ENCODE data around the gene KRT75.

Gene KRT75

GRCh38 chr12:52439420-52439819, 5.2 kb upstream of the KRT75 start:
- DNase-seq = no peak

GRCh38 chr12:52438305-52439301, 4.4 kb upstream of the KRT75 start:
- DNase-seq = no peak

GRCh38 chr12:52437508-52437907, 3.3 kb upstream of the KRT75 start:
- no peak for DNase-seq

GRCh38 chr12:52436828-52437474, 2.8 kb upstream of the KRT75 start:
- DNase-seq = no peak

- DNase-seq = no peak
These were observed 2.0 kb upstream of the KRT75 start for GRCh38 chr12:52436000-52436827.

GRCh38 chr12:52435659-52435999, 1.5 kb upstream of the KRT75 start:
- no peak for DNase-seq

- no peak for DNase-seq
These were observed 774 bp upstream of the KRT75 start for GRCh38 chr12:52434760-52435530.

- no peak for DNase-seq
These were observed 580 bp downstream of the KRT75 start for GRCh38 chr12:52433501-52434080.

GRCh38 chr12:52432559-52433207, 1.5 kb downstream of the KRT75 start:
- no peak for DNase-seq

- DNase-seq = no peak
These were observed 6.0 kb downstream of the KRT75 start for GRCh38 chr12:52428121-52428520.

- no peak for DNase-seq
These were observed 7.1 kb downstream of the KRT75 start for GRCh38 chr12:52427083-52427482.

GRCh38 chr12:52426034-52426433, 8.1 kb downstream of the KRT75 start:
- no peak for DNase-seq

GRCh38 chr12:52425466-52425865, 8.7 kb downstream of the KRT75 start:
- no peak for DNase-seq

GRCh38 chr12:52423661-52424500, 10.3 kb downstream of the KRT75 start:
- no peak for DNase-seq

- no peak for DNase-seq
These were observed 11.1 kb downstream of the KRT75 start for GRCh38 chr12:52423035-52423434.

GRCh38 chr12:52419656-52420055, 14.5 kb downstream of the KRT75 start:
- no peak for DNase-seq

- DNase-seq = no peak
These were observed 15.5 kb downstream of the KRT75 start for GRCh38 chr12:52418576-52419110.

GRCh38 chr12:52417740-52418139, 16.4 kb downstream of the KRT75 start:
- DNase-seq = no peak

GRCh38 chr12:52416795-52417194, 17.4 kb downstream of the KRT75 start:
- DNase-seq = no peak
